GM13977 (cell line): ENCODE results near the gene ZNF385A.

Experiments used
- DNase-seq: peaks from one replicate; pipeline ENCODE4 v3.0.0; 2012; ENCODE audit warnings: low spot score
- CTCF ChIP-seq: IDR thresholded peaks from 2 replicates; pipeline ENCODE4 v1.5.1; 2012; ENCODE audit warnings: mild to moderate bottlenecking, control low read depth; ENCODE audit not compliant: insufficient read depth; ENCODE audit errors: extremely low read depth, missing control alignments
- in situ Hi-C: fragments of 300-500 bp; cut with MboI; formaldehyde crosslinking; loops from one replicate; pipeline ENCODE4 v1.12.0; 2022; ENCODE audit warnings: low sequenced_read_pairs, low pct_unique_long_range_greater_than_20kb, mixed read lengths, inconsistent platforms; ENCODE audit not compliant: unreplicated experiment

Gene ZNF385A

GRCh38 chr12:54392485-54393206, 8.1 kb upstream of the ZNF385A start:
- in situ Hi-C loops: no loop called here
- no peak for DNase-seq
- TF ChIP-seq CTCF: no peak

- peak; percentile 87 for DNase-seq
- peak; percentile 42 for TF ChIP-seq CTCF
- in situ Hi-C loops: no loop called here
These were observed 6.4 kb upstream of the ZNF385A start for GRCh38 chr12:54390668-54391551.

- in situ Hi-C loops: no loop called here
- DNase-seq: no peak
- no peak for TF ChIP-seq CTCF
These were observed 5.7 kb upstream of the ZNF385A start for GRCh38 chr12:54390176-54390667.

GRCh38 chr12:54389607-54390175, 5.2 kb upstream of the ZNF385A start:
- no peak for DNase-seq
- no peak for TF ChIP-seq CTCF
- in situ Hi-C loops: no loop called here

GRCh38 chr12:54389134-54389508, 4.6 kb upstream of the ZNF385A start:
- no peak for TF ChIP-seq CTCF
- in situ Hi-C loops: no loop called here
- no peak for DNase-seq
